Activated CD4-positive, CD25-positive, alpha-beta regulatory T cell treated with anti-CD3 and anti-CD28 coated beads, Interleukin-2, amount 50 U/mL, for 16 hours (primary cell): ENCODE data around the gene LSM10.

Experiments used
- DNase-seq: peaks from one replicate; pipeline ENCODE4 v3.0.0-alpha.2; 2020; ENCODE audit warnings: low read depth, low spot score

LSM10 gene

DNA sequence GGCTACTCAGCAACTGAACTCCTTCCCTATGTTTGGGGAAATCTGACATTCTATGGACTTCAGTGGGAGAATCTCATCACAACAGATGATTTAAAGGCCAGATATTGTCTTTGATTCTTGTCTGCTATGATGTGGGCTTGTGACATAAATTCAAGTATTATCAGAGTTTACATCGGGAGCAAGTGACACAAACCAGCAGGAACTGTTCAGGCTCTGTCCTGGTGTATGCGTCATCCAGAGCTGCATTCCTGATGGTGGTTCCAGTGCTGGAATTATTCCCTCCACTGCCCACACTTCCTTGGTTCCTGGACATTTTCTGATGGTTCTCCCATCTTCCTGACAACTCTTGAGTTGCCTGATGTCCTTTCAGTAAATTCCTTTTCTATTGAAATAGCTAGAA, 10.8 kb upstream of the LSM10 start:
- no peak for DNase-seq

DNA sequence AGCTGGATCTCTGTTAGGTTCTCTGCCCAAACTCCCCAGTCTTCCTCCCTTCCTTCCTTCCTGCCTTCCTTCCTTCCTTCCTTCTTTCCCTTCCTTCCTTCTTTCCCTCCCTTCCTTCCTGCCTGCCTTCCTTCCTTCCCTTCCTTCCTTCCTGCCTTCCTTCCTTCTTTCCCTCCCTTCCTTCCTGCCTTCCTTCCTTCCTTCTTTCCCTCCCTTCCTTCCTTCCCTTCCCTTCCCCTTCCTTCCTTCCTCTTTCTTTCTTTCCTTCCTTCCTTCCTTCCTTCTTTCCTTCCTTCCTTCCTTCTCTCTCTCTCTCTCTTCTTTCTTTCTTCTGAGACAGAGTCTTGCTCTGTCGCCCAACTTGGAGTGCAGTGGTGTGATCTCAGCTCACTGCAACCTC, 8.7 kb upstream of the LSM10 start:
- no peak for DNase-seq

- DNase-seq = no peak
Observed at GRCh38 chr1:36402504-36402890, 4.8 kb upstream of the LSM10 start.

- DNase-seq = no peak
Observed at GRCh38 chr1:36401602-36402503, 4.1 kb upstream of the LSM10 start.

GRCh38 chr1:36400825-36401601, 3.3 kb upstream of the LSM10 start:
- no peak for DNase-seq

GRCh38 chr1:36400514-36400824, 2.8 kb upstream of the LSM10 start:
- no peak for DNase-seq

GRCh38 chr1:36398370-36398977, 766 bp upstream of the LSM10 start:
- no peak for DNase-seq

- no peak for DNase-seq
Observed at GRCh38 chr1:36397083-36397377, 678 bp downstream of the LSM10 start.

DNA sequence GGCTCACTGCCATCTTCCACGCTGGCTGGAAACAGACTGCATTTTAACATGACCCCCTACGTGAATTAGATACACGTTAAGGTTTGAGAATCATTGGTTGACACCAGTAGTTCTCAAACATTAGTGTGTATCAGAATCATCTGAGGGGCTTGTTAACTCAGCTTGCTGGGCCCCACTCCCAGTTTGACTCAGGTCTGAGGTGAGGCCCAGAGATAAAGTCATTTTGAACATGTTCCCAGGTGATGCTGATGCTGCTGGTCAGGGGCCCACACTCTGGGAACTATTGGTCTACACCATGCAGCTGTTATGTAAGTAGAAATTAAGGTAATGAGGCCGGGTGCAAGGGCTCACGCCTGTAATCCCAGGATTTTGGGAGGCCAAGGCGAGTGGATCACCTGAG, 1.3 kb downstream of the LSM10 start:
- no peak for DNase-seq

DNA sequence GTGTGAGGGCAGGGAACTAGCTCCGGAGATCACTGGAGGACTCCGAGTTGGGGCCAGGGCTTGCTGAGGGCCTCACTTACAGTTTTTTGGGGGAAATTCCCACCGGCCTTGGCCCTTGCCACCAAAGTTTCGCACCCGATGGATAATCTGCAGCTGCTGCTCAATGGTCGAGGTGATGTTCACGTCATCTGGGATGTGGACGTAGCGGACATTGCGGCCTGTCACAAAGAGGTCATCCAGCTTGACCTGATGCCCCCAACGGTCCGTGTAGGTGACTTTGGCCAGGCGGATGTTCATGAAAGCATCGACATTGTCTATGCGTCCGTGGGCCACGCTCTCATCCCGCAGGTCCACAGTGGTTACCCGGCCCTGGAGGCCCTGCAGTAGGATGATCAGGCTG, 4.0 kb downstream of the LSM10 start:
- no peak for DNase-seq

GRCh38 chr1:36392836-36393235, 4.9 kb downstream of the LSM10 start:
- DNase-seq = no peak

GRCh38 chr1:36391271-36391670, 6.4 kb downstream of the LSM10 start:
- DNase-seq = no peak

GRCh38 chr1:36390411-36390810, 7.3 kb downstream of the LSM10 start:
- no peak for DNase-seq

DNA sequence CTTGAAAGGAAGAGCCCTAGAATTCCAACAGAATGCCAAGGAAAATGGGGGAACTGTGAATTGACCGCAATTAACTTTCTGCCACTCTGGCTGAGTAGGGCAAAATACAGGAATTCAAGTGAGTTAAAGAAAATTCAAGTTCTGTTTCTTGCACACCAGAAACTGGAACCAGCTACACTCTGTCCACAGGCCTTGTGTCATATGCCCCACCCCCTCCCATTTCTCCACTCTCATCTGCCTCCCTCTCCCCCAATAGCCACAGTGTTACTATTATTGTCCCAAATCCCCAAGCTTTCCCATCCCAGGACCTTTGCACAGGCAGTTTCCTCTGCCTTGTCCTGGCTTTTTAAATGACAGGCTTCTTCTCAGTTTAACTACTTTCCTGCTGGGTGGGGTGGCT, 7.7 kb downstream of the LSM10 start:
- DNase-seq = no peak

GRCh38 chr1:36389261-36389660, 8.4 kb downstream of the LSM10 start:
- no peak for DNase-seq

GRCh38 chr1:36387141-36387949, 10.4 kb downstream of the LSM10 start:
- no peak for DNase-seq

- peak; percentile 77 for DNase-seq
Observed at GRCh38 chr1:36386265-36387140, 11.2 kb downstream of the LSM10 start.

- peak; percentile 98 for DNase-seq
Observed at GRCh38 chr1:36385410-36386264, 12.1 kb downstream of the LSM10 start, which contains the start of gene STK40. Gene STK40, minus strand, starts transcription at chr1:36385924. Its CDS starts 24,592 bp downstream, at chr1:36361332.

- DNase-seq = no peak
Observed at GRCh38 chr1:36384542-36385409, 12.9 kb downstream of the LSM10 start.
